Measurements from ENCODE around the gene CCR4.
"Not testable (repeated sequence)": the region's sequence is repeated elsewhere in the genome, so short reads cannot be mapped to it uniquely, and the experiment has no call there.

CCR4 gene

DNA sequence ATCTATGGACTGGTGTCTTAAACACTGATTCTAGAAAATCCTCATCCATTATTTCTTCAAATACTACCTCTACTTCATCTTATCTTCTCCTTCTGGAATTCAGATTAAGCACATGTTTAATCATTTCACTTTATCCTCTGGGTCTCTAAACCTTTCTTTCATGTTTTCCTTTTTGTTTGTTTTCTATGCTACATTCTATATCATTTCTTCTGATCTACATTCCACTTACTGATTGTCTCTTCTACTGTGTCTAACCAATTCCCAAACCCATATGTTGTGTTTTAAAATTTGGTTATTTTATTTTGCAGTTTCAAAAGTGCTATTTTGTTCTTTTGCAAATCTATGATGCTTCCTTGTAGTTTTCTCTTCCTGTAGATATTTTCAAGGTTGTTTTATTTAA, 31.7 kb downstream of the CCR4 start:
- DNase-seq (ENCODE audit: low spot score) = no peak

DNA sequence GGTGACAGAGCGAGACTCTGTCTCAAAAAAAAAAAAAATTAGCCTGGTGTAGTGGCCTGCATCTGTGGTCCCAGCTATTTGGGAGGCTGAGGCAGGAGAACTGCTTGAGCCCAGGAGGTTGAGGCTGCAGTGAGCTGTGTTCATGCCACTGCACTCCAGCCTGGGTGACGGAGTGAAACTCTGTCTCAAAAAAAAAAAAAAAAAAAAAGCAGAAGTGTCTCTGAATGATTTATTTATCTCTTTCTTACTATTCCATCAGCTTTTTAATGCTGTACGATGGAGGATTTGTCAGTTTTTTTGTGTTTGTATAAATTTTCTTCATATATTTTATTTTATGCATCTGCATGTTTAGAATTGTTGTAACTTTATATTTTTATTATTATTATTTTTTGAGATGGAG, 33.5 kb downstream of the CCR4 start:
- not testable (repeated sequence) for DNase-seq (ENCODE audit: low spot score)

DNA sequence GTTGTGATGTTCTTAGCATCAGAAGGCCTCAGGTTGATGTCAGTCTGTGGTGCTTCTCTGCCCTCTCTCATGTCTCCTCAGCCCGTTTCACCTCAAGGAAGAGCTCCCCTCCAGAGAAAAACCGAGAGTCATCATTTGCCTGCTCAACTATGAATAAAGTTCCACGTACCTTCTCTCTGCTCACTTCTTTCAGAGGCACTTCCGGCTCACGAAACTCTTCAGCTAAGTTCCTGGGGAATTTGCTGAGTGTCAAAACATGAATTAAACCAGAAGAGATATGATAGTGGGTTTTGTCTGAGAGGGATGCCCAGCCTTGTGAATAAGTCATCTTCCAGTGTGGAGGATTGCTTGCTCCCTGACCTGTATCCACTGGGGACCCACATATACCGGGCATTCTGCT, 37.7 kb downstream of the CCR4 start:
- no peak for DNase-seq (ENCODE audit: low spot score)

DNA sequence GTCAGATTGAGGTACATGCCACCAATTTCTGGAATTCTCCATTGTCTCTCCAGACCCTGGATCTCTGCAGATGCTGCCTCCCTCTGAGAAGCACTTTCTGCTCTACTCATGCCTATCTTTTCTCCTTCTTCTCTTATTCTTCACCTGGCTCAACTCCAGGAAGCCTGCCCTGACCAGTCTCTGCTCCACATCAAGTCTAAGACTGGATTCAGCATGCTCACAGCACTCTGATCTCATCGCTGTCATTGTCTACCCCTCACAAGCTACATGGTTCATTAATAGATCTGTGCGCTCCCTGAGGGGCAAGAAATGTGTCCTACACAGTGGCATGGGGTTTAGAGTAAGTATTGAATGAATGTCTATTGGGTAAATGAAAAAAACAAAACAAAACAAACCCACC, 38.7 kb downstream of the CCR4 start:
- DNase-seq (ENCODE audit: low spot score) = no peak

DNA sequence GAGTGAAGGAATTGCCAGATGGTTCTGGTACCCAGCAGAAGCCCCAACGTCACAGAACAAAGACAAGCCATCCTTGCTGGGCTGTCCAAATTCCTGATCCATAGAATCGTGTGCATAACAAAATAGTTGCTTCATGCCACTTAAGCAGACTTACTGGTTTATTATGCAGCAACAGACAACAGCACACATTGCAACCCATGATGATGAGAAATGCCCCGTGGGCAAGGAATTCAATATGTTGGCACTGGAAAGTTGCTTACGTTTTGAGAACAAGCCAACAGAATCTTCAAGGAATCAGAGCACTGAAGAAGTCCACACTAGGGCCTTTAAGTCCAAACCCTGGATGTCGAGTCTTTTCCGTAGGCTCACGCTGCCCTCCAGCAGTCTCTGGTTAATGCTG, 40.3 kb downstream of the CCR4 start:
- no peak for DNase-seq (ENCODE audit: low spot score)

DNA sequence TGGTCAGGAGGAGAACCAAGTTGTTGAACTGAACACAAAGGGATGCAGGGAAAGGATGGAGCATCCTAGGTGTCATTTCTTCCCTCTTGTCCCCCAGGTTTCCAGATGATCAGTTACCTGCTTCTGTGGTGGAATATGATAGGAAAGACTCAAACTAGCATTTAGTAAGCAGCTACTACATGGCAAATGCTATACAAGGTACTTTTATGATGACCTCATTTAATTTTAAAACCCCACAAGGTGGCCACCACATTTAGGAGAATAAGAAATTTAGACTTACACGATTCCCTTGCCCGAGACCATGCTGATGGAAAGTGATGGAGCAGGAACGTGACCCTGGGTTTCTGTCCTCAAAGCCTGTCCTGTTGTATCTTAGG, 40.9 kb downstream of the CCR4 start:
- no peak for DNase-seq (ENCODE audit: low spot score)

DNA sequence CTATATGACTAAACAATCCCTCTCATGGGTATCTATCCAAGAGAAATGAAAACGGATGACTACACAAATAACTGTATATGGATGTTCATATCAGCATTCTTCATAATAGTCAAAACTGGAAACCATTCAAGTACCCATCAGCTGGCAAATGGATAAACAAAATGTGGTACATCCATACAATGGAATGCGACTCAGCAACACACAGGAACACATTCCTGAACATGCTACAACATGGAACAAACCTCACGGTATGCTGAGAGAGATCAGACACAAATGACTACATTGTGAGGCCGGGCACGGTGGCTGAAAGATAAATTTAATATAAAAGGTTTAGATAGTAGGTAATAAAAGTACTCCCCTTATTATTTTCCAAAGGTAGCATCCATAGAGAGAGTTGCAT, 42.6 kb downstream of the CCR4 start:
- no peak for DNase-seq (ENCODE audit: low spot score)

DNA sequence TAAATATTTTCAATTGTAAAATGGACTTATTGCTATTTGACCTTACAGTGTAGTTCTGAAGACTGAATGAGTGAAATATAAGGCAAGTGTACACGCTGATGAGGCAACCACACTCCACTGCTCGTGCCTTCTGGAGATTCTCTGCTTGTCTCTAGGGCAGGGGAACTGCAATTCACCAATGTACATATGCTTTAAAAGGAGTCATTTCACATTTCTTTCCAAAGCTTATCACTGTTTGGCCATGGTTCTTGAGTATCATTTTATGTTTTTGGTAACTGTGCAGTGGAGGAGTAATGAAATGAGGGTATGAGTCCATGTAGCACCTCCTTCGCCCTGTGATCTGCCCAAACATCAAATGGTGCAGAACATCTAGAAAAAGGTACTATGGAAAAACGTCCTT, 43.7 kb downstream of the CCR4 start:
- DNase-seq (ENCODE audit: low spot score) = no peak

DNA sequence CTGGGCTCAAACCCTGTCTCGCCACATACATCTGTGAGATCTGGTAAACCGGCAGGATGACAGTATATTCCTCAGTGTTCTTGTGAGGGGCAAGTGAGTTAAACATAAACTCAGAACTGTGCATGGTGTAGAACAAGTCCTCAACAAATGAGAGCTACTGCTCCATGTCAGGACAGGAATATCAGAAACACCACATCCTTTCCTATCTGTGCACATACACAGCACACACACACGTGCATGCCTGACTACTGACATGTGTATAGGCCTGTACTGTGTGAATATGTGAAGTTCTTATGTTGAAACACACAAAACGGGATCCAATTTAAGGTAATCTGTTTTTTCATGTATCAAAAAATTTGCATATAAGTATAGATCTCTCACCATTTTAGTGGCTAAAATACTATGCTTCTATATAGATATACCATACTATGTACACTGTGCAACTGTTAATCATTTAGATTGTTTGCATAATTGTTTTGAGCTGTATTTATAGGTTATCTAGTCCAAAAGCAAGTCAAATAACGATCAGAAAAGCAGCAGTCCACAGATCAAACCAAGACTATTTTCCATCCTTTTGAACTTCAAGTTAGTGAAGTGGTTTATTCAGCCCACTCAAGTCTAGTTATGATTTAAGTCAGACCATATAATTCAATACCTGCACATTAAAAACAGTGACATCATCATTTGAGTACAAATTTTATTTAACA, 44.8 kb downstream of the CCR4 start:
- no peak for DNase-seq (ENCODE audit: low spot score)

DNA sequence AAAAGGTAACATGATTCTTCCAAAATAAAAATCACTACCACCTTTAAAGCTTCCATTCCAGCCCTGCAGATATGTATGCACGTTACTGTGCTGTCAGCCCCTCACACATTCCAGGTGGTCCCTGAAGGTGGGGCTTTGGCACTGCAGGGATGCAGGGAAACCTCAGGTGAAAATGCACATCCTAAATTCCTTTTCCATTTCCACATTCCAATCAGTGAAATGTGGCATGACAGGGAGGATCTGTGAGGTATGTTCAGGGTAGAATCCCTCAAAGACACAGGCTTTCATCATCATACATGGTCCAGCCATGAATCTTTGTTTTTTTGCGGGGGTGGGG, 45.3 kb downstream of the CCR4 start:
- DNase-seq (ENCODE audit: low spot score) = no peak

DNA sequence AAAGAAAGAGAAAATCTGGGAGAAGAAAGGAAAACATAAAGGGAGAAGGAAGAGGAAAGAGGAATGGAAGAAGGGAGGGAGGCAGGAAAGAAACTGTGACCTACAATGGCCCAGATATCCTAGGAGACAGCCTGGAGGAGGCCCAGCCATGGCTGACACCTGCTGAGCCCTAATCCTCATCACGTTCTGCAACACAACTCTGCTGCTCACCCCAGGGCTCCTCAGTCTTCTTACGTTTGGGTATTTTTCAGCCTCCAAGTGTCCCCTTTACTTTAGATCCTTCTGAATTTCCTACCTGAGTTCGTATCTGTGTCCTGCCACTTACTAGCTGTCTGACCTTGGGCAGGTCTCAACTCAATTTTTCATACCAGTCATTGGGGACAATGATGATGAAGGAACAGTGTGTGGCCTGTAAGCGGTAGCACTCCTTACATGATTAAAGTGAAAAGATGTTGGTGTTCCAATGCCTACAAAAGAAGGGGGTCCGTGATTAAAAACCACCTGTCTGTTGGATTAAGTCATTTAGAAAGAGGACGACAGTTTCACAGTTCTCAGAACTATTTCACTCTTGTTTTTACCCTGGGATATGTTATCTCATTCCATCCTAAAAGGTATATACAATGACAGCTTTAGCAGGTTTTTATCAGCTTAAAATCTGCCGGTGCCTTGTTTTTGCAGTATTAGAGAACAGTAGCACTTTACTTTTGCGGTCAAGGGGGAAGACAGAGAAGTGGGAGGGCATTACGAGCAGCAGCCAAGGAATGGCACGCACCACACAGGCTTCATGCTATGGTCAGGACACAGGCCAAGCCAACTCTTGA, 47.4 kb downstream of the CCR4 start:
- DNase-seq (ENCODE audit: low spot score) = no peak

DNA sequence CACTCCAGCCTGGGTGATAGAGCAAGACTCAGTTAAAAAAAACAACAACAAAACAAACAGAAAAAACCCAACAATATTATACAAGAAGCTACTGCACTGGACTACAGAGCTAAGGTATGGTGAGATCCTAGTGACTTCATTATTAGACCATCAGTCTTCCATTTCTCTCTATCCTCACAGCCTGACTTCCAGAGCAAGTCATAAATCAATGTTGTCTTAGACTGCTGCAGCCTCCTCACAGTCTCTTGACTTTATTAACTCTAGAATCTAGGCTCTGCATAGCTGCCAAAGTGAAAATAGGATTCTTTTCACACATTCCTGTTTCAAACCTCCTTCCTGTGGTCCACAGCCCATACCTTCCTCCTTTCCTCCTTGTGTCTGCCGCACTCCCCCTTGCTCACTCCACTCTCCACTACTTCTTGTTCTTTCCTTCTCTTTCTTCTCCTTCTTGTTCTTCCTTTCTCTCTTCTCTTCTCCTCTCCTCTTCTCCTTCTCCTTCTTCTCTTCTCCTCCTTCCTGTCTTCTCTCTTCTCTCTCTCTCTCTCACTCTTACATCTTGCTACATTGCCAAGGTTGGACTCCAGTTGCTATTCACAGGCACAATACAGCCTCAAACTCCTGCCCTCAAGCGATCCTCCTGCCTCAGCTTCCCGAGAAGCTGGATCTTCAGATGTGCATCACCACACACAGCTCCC, 49.4 kb downstream of the CCR4 start:
- DNase-seq (ENCODE audit: low spot score) = no peak

DNA sequence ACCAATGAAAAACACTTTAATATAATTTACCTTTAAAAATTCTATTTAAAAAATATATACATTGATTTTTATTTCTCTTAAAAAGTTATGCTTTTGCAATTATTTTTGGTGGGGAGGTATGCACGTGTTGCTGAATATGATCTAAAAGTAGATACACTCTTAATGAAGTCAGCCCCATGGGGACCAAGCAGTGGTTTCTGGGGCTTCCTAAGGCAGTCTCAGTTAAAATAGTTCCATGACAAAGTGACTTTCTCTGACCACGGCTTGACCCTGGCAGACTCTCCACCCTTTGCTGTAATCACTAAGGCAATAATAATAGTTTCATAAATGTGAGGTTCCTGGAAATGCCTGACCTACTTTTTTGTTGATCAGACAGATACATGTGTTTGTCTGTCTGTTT, 50.4 kb downstream of the CCR4 start:
- DNase-seq (ENCODE audit: low spot score) = no peak

DNA sequence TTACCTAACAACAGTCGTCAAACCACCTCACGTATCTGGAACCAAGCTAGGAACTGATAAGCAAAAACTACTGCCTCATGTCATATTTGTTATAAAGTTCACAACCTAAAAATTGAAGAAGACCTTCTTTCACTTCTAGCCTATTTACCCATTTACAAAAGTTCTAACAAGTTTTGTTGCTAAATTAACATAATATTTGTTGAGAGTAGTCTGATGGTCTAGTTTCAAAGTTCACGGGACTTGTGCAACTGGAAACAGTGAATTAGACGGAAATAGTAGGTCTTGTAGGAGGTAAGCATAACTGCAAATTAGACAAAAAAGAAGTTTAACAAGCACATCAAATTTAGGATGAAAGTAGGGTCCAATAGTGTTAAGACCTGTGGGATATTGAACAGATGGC, 51.9 kb downstream of the CCR4 start:
- no peak for DNase-seq (ENCODE audit: low spot score)

DNA sequence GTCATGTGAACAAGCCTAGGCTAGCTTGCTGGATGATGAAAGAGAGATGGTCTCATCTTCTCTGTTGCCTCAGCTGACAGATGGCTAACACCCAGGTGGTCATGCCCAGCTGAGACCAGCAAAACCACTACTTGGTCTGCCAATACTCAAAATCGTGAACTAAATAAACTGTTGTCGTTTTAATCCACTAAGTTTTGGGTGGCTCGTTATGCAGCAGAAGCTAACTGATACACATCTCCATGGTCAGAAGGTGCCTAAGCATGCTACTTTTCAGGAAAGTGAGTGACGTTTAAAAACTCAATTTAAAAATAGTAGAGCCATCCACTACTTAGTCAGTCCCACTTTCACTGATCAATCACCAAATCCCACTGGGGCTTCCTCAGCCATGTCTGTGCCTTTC, 52.8 kb downstream of the CCR4 start:
- no peak for DNase-seq (ENCODE audit: low spot score)

DNA sequence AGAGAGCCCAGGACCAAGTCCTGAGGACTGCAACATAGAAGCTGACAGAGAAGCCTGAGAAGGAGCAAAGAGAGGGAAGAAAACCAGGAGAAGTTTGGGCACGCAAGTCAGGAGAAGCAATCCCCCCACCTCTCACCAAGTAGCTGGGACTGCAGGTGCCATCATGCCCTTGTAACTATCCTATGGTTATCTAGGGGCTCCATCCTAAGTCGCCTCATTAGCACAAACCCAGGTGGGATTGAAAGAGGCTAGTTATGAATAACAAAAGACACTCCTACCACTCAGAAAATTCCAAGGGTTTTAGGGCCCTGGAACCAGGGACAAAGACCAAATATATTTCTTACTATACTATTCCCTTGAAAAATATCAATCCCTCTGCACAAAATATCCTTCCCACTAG, 53.5 kb downstream of the CCR4 start:
- no peak for DNase-seq (ENCODE audit: low spot score)
